Breast epithelium (tissue), 4 donors: Measurements from ENCODE around the gene TREML1. TPM values are rescaled to one million over a fixed set of nuclear protein-coding genes. Genes with fewer than 3 reads are reported as not detected.
A peak's percentile ranks its signal among the peaks of the same experiment; 100 is the strongest.

Experiments used
- DNase-seq, 2 donors: peaks; one replicate each; pipeline ENCODE4 v3.0.0-alpha.2; 2019; ENCODE audit warnings: low spot score in 2 of 2
- H3K27ac ChIP-seq, 2 donors: fragments of 200-600 bp; sonication (generic) in 1 of 2; one replicate each; pipeline ENCODE4 v1.5.1; 2016 to 2019; ENCODE audit warnings: mild to moderate bottlenecking in 1 of 2
- H3K27me3 ChIP-seq, 2 donors: fragments of 200-600 bp; sonication (generic) in 1 of 2; one replicate each; pipeline versions ENCODE4 v1.5.1 to v1.6.0; 2017 to 2019; ENCODE audit warnings: control low read depth in 1 of 2, mild to moderate bottlenecking in 1 of 2
- H3K36me3 ChIP-seq: fragments of 200-600 bp; one replicate; pipeline ENCODE4 v1.5.1; 2019
- H3K4me1 ChIP-seq, 2 donors: fragments of 200-600 bp; sonication (generic); one replicate each; pipeline ENCODE4 v1.5.1; 2016 to 2019; ENCODE audit warnings: control low read depth in 1 of 2
- H3K4me3 ChIP-seq, 3 donors: fragments of 200-600 bp; sonication (generic); 1 replicate in 2 of 3; 2 replicates in 1 of 3; pipeline ENCODE4 v1.5.1; 2016 to 2019; ENCODE audit warnings: mild to moderate bottlenecking in 3 of 3, moderate library complexity in 2 of 3
- H3K9me3 ChIP-seq, 2 donors: fragments of 200-600 bp; sonication (generic) in 1 of 2; one replicate each; pipeline ENCODE4 v1.5.1; 2016 to 2019; ENCODE audit warnings: control low read depth in 1 of 2
- POLR2A ChIP-seq: fragments of 450-650 bp; IDR thresholded peaks from one replicate; pipeline ENCODE4 v1.6.1; 2016; ENCODE audit warnings: antibody characterized with exemption, mild to moderate bottlenecking, moderate library complexity
- POLR2AphosphoS5 ChIP-seq, 3 donors: sonication (generic); formaldehyde crosslinking; IDR thresholded peaks; one replicate each; pipeline ENCODE4 v1.6.1; 2017; ENCODE audit warnings: antibody characterized with exemption in 3 of 3
- intact Hi-C: fragments of 100-400 bp; cut with DNase I; formaldehyde crosslinking; loops from one replicate; pipeline ENCODE4 v1.15.1; 2023; ENCODE audit warnings: low total_unique reads
- total RNA-seq, 3 donors: library from RNA; depleted of rRNA; stranded (reverse); fragments of >200 nt; gene quantifications; one replicate each; pipeline ENCODE4 v1.1.0, GENCODE V29; 2016
- TF ChIP-seq, protein P1 (sequence below), 3 donors: fragments of 450-650 bp; IDR thresholded peaks; one replicate each; pipeline ENCODE4 v1.5.1; 2016 to 2017; ENCODE audit warnings: antibody characterized with exemption in 3 of 3, mild to moderate bottlenecking in 3 of 3, moderate library complexity in 3 of 3

Gene TREML1
- total RNA-seq, 3 donors from 2014 or later: 0.64 to 1.3 (median 0.98) TPM

DNA sequence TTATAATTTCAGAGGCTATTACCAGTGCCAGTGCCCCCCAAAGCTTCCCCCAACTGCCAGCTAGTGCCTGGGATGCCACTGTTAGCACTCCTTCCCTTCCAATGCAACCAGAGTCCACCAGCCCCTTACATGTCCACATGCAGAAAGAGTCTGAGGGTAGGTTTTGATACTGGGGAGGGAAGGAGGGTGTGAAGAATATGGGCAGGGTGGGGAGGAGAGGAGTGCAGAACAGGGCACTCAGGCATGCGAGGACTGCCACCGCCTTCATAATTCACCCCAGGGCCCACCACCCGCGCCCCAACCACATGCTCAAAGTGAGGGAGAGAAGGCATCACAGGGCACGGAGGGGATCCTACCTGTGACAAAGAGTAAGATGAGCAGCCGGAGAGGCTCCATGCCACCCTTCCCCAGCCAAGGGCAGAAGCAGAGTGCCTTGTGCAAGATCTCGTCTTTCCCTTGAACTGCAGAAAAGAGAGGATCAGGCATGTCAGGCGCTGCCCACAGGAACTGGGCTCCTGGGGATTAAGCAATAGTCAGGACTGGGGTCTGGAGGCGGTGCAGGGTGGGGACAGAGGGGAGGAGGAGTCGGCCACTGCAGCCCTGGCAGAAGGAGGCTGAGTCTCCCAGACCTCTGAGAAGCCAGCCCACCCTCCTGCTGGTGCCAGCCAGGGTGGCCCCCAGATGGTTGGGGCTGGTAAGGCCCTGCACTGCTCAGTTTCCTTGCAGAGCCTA is 8.7 kb upstream of the TREML1 start, which contains the start of gene TREM2:
Gene TREM2 (minus strand): TSS at position 430 of the 732 bp plus-strand sequence. CDS start 34 bp downstream, at position 396.
- H3K4me3 ChIP-seq: peak within 1 kb of the TSS in 1 of 3 donors; percentile 23

DNA sequence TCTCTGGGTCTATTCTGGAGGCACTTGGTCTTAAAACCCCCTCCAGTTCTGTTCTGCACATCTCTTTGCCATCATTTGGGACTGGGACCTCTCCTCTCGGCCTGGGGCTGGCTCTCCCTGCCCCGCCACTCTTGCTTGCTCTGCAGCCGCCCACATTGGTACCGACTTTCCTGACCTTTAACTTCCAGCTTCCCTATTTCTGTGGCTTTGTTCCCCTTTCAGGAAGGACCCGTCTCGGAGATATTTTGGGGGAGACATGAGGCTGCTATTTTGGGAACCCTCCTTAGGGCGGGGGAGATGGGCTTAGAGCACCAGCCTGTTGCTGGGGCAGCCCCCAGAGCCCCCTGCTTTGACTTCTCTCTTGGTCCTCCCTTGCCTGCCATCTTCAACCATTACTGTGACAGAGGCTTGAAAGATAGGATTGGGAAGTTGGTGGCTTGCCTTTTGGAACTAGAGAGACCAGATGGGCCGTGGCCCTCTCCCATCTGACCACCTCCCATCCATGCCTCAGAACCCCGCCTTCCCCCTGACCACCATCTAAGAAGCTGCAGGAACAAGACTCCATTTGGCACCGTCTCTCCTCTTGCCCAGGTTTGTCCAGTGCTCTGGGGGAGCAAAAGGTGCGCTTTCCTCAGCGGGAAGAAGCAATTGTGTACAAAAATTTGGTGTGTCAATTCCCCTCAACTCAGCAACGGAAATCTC is 7.9 kb upstream of the TREML1 start:
- intact Hi-C loops: no loop called here
- peak overlapping the region in 1 of 3 donors; percentile 23 for H3K4me3 ChIP-seq
- TF ChIP-seq POLR2AphosphoS5 (IDR thresholded peaks at IDR 0.05): no peak
- no peak for TF ChIP-seq POLR2A
- TF ChIP-seq, protein P1, sequence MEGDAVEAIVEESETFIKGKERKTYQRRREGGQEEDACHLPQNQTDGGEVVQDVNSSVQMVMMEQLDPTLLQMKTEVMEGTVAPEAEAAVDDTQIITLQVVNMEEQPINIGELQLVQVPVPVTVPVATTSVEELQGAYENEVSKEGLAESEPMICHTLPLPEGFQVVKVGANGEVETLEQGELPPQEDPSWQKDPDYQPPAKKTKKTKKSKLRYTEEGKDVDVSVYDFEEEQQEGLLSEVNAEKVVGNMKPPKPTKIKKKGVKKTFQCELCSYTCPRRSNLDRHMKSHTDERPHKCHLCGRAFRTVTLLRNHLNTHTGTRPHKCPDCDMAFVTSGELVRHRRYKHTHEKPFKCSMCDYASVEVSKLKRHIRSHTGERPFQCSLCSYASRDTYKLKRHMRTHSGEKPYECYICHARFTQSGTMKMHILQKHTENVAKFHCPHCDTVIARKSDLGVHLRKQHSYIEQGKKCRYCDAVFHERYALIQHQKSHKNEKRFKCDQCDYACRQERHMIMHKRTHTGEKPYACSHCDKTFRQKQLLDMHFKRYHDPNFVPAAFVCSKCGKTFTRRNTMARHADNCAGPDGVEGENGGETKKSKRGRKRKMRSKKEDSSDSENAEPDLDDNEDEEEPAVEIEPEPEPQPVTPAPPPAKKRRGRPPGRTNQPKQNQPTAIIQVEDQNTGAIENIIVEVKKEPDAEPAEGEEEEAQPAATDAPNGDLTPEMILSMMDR (IDR thresholded peaks at IDR 0.05): no peak

More for the DNA sequence above, 8.7 kb upstream of the TREML1 start, which contains the start of gene TREM2:
- TF ChIP-seq, protein P1 (IDR thresholded peaks at IDR 0.05): no peak
- TF ChIP-seq POLR2A (no peak), POLR2AphosphoS5 (IDR thresholded peaks at IDR 0.05) (no peak)
- Histone ChIP-seq H3K36me3 (no peaks in the 10 kb centered on the region), H3K27ac (no peak within 1 kb of the TSS), H3K4me1 (no peaks in the 10 kb centered on the region), H3K27me3 (peaks cover 0 to 4% of the 10 kb centered on the region in 2 donors), H3K9me3 (no peaks in the 10 kb centered on the region)
- peak in 1 of 2 donors; percentile 25 for DNase-seq
- intact Hi-C loops: no loop called here

DNA sequence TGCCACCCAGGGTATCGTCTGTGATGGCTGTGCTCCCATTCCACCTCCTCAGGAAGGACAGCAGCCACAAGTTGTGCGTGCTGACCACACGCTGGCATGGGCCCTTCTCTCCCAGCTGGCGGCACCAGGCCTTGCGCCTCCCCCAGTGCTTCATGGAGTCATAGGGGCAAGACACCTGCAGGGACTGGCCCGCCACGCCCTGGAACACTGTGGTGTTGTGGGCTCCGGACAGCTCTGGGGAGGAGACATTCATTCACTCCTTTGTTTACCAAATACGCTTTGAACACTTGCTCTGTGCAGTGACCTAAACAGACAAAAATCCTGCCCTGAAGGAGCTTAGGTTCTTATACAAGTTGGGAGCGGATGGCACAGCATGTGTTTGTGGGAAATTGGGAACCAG is 7.2 kb upstream of the TREML1 start:
- no peak for DNase-seq
- intact Hi-C loops: no loop called here
- Histone ChIP-seq H3K36me3 (no peaks in the 10 kb centered on the region), H3K27ac (no peak overlapping the region), H3K4me1 (no peaks in the 10 kb centered on the region), H3K4me3 (no peak overlapping the region), H3K27me3 (peaks cover 0 to 4% of the 10 kb centered on the region in 2 donors), H3K9me3 (no peaks in the 10 kb centered on the region)
- TF ChIP-seq POLR2A (no peak), POLR2AphosphoS5 (IDR thresholded peaks at IDR 0.05) (no peak)
- TF ChIP-seq, protein P1 (IDR thresholded peaks at IDR 0.05): no peak

More for the DNA sequence above, 7.9 kb upstream of the TREML1 start:
- H3K27ac ChIP-seq: no peak overlapping the region
- H3K9me3 ChIP-seq: no peaks in the 10 kb centered on the region
- peaks cover 0 to 4% of the 10 kb centered on the region in 2 donors for H3K27me3 ChIP-seq
- no peaks in the 10 kb centered on the region for H3K4me1 ChIP-seq
- no peak for DNase-seq
- H3K36me3 ChIP-seq: no peaks in the 10 kb centered on the region

DNA sequence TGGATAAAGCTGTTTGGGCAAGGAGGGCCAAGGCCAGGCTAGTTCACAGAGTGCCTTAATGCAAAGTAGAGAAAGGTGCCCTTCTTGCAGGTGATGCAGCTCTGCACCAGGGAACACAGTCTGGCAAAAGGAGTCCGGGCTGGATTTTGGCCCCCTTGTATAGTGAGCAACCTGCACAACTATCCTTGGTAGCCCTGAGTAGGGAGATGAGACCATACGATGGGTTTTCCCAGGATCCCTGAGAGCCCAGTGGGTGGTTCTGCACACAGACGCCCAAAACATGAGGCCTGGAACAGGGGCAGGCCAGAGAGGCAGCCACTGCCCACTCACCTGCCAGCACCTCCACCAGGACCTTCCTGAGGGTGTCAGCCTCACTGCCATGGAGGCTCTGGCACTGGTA is 6.8 kb upstream of the TREML1 start:
- H3K36me3 ChIP-seq: no peaks in the 10 kb centered on the region
- no peaks in the 10 kb centered on the region for H3K9me3 ChIP-seq
- TF ChIP-seq POLR2AphosphoS5 (IDR thresholded peaks at IDR 0.05) (no peak), POLR2A (no peak)
- TF ChIP-seq, protein P1 (IDR thresholded peaks at IDR 0.05): no peak
- no peak overlapping the region for H3K27ac ChIP-seq
- no peak for DNase-seq
- H3K4me3 ChIP-seq: no peak overlapping the region
- H3K27me3 ChIP-seq: peaks cover 0 to 4% of the 10 kb centered on the region in 2 donors
- intact Hi-C loops: no loop called here
- no peaks in the 10 kb centered on the region for H3K4me1 ChIP-seq
